Right renal pelvis (tissue), 4 donors: ENCODE data around the gene PTF1A. TPM values are rescaled to one million over a fixed set of nuclear protein-coding genes. Genes with fewer than 3 reads are reported as not detected.

Experiments used
- DNase-seq, 4 donors: peaks; one replicate each; pipeline ENCODE4 v3.0.0-alpha.2; 2013; ENCODE audit warnings: low read depth in 4 of 4, low spot score in 3 of 4, missing footprints in 1 of 4
- polyA plus RNA-seq, 4 donors: library from polyadenylated mRNA; unstranded; fragments of 120-200 nt; gene quantifications; one replicate each; pipeline ENCODE4 v1.2.1, GENCODE V29; 2013; ENCODE audit not compliant: insufficient read length in 4 of 4

The PTF1A gene
- polyA plus RNA-seq, 4 donors = 0.19 TPM; not detected in 3

DNA sequence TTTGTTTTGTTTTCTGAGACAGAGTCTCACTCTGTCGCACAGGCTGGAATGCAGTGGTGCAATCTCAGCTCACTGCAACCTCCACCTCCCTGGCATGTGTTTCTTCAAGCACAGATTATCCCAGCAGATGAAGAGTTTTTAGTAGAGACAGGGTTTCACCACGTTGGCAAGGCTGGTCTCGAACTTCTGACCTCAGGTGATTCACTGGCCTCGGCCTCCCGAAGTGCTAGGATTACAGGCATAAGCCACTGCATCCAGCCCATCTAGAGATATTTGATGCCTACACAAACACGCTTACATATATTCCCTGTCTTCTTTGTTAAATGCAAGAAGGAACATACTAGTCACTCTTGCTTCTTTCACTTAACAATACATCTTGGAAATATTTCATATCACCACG, 5.9 kb upstream of the PTF1A start:
- DNase-seq = no peak

DNA sequence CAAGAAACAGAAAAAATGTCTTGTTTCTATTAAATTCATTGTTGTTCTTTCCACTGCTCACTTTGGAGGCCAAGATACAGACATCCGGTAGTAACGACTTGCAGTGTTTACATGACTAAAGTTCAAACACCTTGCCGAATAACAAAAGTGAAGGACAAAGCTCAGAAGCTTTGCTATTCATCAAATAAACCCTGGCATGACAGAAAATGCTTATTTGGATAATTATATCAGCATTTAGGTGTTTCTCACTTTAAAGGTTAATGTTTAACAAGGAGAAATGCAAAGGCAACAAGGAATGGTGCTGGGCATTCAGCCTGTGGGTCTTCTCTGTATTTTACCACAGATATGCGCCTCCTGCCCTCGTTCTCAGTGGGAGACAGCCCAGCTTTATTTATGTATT, 5.4 kb upstream of the PTF1A start:
- no peak for DNase-seq

DNA sequence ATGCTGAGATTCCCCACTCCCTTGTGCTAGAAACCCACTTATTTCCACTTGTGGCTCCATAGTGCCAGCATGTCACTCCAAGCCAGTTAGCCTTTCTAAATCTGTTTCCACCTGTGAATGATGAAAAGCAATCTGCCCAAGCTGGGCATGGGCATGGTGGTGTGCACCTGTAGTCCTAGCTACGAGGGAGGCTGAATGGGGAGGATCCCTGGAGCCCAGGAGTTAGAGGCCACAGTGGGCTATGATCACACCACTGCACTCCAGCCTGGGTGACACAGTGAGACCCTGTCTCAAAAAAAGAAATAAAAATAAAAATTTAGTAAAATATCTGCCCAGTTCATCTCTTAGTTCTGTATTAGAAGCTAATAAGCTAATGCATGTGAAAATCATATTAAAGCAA, 5.0 kb upstream of the PTF1A start:
- DNase-seq = no peak

DNA sequence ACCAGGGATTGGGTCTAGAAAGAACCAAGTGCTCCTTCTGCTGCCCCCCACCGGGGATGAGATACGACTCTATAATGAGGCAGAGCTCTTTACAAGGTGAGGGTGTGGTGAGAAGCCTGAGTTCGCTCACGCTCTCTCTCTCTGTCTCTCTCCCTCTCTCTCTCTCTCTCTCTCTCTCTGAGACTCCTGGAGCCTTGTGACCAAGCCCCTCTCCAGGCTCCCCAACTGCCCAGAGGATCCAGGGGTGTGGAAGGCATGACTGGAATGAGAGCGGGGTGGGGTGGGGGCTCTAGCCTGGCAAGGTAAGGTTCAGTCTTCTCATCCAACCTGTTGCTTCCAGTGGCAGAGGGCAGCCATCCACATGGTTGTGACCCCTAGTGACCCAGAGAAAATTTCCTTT, 3.1 kb upstream of the PTF1A start:
- DNase-seq = no peak

DNA sequence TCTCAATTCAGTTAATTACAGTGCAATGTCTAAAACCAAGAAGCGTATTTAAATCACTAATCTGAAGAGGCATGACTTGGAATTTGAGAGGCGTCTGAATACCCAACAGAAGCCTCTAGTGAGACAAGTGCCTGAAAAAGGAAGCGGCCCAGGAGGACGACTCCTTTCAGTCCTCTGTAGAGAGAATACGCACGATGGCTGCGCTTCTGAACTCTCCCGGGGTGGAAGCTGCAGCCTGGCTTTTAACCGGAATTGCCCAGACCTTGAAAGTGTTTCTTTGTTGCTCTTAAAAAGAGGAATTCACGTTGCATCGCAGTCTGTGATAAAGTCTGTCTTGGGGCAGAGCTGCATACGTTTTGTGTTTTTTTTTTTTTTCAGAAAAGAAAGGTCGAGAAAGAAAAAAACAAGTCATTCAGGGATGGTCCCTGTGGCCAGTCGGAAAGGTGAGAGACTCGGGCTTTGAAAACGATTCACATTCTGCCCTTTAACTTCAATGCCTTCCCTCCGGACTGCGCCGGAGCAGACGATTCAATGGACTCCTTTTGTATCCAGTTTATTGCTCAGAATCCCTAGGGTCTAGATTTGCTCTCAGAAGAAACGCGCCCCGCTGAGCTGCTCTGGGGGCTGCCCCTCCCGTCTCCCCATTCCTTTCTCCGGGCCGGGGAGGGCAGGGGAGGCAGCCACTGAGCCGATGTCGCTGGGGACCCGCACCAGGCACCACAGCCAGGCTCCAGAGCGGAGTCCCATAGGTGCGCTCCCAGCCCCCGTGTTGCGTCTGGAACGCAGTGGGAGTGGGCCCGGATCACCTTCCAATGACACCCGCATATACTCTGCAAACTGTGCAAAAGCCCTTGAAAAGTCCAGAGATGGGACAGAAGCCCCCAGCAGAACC, 994 bp upstream of the PTF1A start:
- no peak for DNase-seq

DNA sequence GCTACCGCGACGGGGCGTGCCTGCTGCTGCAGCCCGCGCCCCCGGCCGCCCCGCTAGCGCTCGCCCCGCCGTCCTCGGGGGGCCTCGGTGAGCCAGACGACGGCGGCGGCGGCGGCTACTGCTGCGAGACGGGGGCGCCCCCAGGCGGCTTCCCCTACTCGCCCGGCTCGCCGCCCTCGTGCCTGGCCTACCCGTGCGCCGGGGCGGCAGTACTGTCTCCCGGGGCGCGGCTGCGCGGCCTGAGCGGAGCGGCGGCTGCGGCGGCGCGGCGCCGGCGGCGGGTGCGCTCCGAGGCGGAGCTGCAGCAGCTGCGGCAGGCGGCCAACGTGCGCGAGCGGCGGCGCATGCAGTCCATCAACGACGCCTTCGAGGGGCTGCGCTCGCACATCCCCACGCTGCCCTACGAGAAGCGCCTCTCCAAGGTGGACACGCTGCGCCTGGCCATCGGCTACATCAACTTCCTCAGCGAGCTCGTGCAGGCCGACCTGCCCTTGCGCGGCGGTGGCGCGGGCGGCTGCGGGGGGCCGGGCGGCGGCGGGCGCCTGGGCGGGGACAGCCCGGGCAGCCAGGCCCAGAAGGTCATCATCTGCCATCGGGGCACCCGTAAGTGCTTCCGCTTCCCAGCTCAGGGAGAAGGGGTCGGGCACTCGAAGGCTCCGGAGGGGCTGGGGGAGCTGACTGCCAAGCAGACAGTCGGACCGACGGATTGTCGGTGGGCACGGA, 761 bp downstream of the PTF1A start:
- DNase-seq = no peak

DNA sequence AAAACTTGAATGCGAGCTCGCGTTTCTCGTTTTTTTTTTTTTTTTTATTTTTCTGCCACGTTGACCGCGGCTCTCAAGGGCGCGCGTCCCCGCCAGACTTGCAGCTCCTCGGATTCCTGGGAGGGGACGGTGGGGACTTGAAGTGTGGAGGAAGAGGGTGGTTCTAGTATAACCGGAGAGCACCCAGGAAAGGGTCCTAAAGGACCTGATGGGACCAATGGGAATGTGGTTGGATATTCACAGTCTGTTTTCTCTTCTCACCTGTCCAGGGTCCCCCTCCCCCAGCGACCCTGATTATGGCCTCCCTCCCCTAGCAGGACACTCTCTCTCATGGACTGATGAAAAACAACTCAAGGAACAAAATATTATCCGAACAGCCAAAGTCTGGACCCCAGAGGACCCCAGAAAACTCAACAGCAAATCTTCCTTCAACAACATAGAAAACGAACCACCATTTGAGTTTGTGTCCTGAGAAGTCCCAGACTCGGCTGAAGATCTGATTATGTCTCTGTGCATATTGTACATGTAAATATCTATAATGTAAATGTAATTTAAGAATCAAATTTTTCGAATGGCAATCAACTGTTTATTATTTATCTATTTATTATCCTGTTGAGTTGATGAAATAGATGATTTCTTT, 1.4 kb downstream of the PTF1A start:
- DNase-seq = no peak

DNA sequence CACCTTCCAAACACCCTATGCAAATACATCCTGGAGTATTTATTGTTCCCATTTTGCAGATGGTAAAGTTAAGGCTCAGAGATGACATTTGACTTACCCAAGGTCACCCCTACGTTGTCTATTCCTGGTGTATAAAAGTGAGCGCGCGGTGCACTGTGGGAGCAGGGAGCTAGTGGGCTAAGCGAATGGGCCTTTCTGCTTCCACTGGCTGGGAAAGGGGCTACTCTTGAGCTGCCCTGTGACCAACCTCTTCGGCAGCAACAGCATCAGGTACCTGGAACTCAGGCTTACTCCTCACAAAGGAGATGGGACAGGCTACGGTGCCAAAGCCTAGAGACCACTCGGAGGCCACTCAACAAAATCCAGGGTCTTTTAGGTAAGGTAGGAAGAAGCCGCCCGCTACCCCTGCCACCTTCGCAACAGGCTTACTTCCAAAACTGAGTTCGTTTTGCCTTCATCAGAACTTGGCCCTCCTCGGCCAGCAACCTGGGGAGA, 2.4 kb downstream of the PTF1A start:
- no peak for DNase-seq

DNA sequence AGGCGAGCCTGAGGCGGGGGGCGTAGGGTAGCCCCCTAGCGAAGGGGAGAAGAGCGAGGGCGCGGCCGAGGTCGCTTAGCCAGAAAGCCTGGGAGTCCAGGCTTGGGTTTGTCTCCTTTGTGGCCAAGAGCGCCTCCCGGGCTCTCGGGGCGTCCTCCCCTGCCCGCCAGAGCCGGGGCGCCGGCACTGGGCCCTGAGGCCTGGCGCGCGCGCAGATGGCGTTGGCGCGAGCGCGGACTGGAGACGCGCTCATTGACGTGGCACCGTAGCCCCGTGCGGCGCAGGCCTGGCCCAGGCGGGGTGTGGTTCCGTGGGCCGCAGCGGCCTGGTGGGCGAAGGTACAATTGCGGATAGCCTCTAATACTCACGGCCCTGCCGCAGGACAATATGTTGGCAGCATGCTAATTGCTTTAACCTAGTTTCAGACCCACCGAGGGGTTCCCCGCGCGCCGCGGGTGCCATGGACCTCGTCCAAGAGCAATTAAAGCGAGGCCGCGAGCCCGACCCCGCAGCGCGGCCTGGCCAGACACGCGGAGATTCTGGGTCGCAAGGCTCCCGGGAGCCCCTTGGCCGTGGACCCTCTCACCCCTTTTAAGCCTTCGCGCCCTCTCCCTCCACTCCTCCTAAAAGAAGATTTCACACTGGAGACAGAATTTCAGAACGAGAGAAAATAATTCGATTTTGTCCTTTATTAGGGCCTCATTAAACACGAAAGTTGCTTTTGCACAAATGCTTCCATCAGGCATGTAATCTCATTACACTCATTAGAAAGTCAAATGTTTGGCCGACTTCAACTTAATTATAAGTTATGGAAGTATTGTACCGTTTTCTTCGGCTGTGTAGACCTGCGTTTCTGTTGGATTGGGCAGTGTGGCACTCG, 3.1 kb downstream of the PTF1A start:
- no peak for DNase-seq

DNA sequence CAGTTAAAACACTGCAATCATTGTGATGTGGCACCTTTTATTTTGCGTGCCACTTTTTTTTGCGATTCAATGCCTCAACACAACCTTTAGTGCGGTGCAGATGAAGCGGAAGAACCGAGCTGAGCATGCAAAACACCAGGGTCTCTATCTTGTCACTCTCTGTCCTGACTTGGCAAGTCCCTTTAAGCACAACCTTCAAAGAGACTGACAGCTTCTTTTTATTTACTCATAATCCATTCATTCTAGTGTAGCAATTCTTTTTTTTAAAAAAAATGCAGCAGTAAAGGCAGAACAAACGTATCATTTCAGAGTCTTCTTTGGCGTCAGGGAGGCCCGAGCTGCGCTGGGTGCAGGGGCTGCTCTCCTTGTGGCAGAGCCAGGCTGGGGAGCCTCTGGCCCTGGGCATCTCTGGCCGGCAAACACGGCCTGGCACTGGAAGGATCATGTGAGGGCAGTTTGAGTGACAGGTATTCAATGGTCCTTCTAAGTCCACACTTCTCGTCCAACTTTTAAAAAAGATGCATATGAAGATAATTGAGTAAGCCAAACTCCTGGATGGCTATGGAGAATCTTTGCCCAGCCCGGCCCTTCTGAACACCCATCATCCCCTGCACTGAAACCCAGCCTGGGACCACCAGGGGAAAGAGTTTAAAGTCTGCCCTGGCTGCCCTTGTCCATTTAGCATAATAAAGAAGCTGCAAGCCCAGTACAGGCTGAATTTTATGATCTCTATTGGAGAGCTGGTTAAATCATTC, 3.9 kb downstream of the PTF1A start:
- no peak for DNase-seq

DNA sequence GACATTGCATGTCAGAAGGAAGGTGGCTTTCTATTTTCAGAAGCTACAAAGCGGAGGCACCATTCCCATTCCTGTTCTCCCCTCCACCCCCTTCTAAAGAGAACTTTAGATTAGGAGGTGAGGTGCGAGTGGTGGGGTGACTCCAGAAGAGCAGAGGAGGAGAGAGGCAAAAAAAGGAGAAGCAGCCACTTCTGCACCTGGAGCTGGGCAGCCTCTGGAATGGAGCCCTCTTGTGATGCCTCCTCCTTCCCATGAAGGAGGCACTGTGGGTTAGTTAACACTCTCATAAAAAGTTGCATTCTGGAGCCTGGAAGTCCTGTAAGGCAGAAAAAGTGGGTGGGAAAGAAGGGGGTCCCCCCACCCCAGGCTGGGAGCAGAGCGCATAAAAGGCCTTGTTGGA, 4.8 kb downstream of the PTF1A start:
- no peak for DNase-seq

DNA sequence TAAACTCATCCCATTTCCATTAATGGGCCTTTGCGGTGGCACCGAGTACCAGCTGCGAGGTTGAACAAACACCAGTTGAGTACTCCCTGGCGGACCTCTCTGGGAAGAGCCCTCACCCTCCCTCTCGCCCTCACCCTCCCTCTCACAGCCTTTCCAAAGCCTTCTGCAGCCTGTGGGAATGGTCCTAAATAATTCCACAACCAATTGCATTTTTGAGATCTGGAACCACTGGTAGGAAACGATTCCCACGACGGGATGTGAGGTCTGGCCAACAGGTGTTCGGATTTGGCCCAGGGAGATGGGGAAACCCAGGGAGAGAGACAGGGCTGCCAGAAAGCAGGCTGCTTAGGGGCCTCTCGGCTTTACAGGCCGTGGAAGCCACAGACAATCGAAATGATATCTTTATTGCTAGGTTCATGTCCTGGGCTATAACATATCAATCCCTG, 5.3 kb downstream of the PTF1A start:
- DNase-seq = no peak

DNA sequence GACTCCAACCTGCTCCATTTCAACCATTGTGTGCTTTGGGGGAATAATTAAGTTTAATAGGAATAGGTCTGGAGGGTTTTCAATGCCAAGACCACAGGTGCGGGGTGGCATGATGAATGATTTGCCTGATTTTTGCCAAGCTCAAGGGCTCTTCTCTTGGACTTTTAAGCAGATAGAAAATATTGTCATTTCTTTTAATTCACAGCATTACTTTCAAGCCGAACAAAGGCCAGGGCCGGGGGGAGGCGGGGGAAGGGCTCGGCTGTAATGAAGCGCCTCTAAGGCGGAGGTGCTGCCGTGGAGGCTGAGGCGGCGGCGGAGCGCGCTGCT, 6.5 kb downstream of the PTF1A start:
- no peak for DNase-seq

DNA sequence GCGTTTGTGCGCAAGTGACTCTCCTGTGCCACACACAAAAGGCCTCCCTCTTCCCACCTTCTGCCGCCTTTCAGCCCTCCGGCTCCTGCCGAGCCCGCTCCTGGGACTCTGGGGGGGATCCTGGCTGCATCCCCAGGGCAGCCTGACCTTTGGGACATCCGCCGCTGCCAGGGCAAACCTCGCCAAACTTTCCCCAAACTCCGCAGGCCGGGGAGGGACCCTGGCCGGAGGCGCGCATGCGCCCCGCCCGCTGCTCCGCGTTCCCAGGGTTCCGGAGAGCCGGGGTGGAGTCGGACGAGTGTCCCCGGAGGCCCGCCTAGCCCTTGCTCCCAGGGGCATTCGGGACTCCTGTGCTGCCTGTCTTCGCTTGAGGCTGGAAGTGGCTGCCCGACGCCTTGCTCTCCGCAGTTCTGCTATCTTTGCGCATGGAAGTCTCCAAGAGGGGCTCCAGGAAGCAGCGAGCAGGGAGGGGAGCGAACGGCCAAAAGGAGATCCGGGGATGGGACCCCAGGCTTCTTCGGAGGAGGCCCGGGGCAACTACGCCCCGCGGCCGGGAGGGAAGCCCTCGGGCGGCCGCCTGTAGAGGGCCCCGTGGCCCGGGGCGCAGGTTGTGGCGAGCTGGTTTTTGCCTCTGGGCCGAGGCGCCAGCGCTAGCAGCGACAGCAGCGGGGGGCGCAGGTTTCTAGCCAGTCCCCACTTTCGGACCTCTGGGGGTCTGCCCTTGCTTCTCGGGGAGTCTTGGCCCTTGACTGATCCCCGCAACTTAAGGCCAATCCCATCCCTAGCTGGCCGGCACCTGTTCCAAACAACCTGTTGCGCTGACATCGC, 7.0 kb downstream of the PTF1A start:
- DNase-seq = no peak

DNA sequence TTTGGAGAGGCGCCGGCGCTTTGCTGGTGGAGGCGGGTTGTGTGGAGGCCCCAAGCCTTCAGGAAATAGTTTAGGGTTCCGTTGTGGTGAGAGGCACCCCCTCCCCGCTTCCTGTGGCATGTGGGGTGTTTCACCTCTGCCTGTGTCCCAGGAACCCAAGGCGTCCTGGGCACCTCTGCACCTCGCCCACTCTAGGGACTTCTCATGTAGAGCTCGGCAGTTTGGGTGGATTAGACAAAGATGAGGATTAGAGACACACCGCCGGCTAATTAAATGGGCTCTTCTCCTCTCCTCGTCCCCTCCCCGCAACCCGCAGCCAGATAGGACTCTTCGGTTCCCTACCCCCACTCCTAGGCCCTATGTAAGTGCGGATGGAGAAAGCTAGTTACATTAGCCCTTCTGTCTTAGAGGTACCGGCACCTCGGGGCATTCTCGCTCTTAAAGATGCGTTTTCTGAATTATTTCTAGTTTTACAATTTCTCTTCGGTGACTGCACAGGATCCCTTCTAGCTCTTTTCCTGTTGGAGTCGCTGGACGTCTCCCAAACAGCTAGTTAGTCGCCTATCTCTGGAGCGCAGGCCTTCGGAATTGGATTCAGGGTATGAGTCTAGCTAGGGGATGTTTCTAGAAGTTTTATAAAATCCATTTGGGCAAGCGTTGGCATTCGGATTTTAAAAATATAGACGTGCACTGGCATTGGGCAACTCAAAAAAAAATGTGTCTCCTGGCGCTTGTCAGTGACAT, 7.8 kb downstream of the PTF1A start:
- no peak for DNase-seq

DNA sequence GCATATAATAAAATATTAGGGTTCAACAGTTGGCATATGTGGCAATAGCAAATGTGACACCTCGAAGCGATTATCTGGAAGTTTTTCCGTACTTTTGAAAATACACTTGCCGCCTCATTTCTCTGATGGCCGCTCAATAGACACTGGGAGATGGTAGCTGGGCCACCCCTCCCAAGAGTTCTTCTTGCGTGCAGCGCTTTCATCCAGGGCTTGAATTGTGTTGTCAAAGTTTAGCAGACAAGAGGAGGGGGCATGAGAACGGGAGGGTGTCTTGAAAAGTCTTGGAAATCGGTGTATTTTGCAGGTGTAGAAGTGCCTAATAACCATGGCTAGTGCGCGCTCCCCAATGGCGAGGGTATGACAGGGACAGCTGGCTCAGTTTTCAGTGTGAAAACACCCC, 8.5 kb downstream of the PTF1A start:
- DNase-seq = no peak

DNA sequence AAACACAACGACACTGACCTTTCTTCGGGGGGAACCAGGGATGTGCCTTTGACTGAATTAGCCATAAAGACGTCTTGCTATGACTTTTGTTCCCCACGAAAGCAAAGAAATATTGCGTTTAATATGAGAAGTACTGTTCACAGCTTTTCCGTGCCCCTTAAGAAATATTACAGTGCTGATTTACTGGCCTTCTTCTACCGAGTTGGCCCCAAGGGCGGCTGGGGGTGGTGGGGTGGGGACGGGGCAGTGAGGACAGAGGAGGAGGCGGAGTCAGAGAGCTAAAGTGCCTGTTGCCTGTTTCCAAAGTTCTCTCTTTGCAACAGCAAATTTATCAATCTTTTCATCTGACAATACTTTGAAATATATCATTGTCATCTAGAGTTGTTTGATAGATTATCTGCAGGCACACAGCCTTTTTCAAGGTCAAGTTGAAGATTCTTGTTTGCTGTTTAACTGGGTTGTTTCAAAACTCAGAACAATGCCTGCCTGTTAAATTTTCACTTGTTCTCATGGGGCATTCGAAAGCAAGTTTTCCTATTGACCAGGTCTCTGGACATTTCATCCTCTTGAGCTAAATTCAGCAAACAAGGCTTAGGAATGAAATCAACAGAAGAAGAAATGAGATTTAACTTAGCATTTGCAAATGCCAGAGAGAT, 9.0 kb downstream of the PTF1A start:
- no peak for DNase-seq

DNA sequence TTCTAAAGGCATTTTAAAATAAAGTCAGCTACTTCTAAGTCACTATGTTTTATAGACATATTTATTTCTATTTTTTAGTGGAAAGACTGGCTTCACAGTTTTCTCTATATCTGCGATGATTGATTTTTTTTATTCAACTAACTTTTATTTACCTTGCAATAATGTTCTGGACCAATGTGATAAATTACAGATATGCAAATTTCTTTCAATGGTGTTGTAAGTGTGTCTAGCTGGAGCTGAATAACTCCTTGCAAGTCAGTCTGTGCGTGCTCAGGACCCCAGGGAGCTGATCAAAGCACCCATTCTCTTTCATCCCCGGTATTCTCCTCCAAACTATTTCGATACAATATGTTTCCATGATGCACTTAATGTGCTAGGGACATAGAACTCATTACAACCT, 9.7 kb downstream of the PTF1A start:
- DNase-seq = no peak
